Measurements from ENCODE around the gene SOX21. TPM values are rescaled to one million over a fixed set of nuclear protein-coding genes. Genes with fewer than 3 reads are reported as not detected.

Gene SOX21
- not detected in 2 replicates for total RNA-seq

DNA sequence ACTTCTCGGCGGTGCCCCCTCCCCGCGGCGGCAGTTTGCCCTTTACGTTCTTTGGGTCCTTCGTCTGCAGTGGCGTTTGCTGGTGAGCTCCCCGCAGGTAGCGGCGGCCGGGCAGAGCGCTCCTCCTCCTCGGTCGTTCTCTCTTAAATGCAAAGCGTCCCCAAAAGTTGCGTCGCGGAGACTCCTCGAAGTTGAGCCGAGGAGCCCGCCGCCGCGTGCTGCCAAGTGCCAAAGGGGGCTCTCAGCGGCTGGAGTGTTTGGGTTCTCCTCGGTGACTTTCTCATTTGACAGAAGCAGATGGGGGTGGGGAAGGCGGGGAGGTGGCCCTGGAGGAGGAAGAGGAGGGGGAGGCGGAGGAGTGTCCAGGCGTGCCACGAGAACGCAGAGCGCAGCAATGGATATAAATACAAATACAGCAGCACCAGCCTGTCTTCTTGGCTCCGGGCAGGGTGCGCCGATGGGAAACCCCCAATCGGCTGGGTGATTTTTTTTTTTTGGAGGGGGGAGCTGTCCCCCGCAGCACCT is at the start of gene SOX21:
Gene SOX21, minus strand, starts transcription at position 259 of the 525 bp plus-strand sequence. CDS start 496 bp downstream, outside the sequence.

Small RNA genes within 50 kb of the gene (small RNA-seq; reads per million reads assigned to genes)
- not detected for gene RN7SL585P

Other genes with a start within 250 kb of the SOX21 start
- gene DCT, start 232.9 kb downstream of the SOX21 start, total RNA-seq: 0.13 and 0.54 TPM in 2 replicates
- 16.9 and 18.7 TPM in 2 replicates for gene TGDS, start 116.4 kb downstream of the SOX21 start, total RNA-seq
- gene GPR180, start 110.7 kb downstream of the SOX21 start, total RNA-seq: 11.5 and 11.7 TPM in 2 replicates

All from articular chondrocyte of knee joint (primary cell).